C4-2B (cell line): ENCODE data around the gene SEMA3F.

ENCODE experiments used
- CTCF ChIP-seq: fragments of 450-650 bp; conservative IDR thresholded peaks from 2 replicates; pipeline ENCODE4 v1.5.1; 2017; ENCODE audit warnings: mild to moderate bottlenecking
- ZFX ChIP-seq: fragments of 450-650 bp; IDR thresholded peaks from 2 replicates; pipeline ENCODE4 v1.6.1; 2017

GRCh38 chr3:50185230-50185629, 30.1 kb downstream of the SEMA3F start:
- TF ChIP-seq CTCF = no peak
- TF ChIP-seq ZFX = no peak
